A549 (cell line): Measurements from ENCODE around the gene WDR45. TPM values are rescaled to one million over a fixed set of nuclear protein-coding genes. Genes with fewer than 3 reads are reported as not detected.

Source experiments
- ATAC-seq, 2 experiments: fragments of 200-7000 bp in 1 of 2; fragments of >200 bp in 1 of 2; cut with Nextera tagmentation in 1 of 2; cut with Tn5 transposase in 1 of 2; 3 replicates each; pipeline versions ENCODE4 v1.8.0 to v1.9.1; 2018 to 2020; ENCODE audit warnings: mild to moderate bottlenecking in 1 of 2, moderate library complexity in 1 of 2
- CTCF ChIA-PET: fragments of 300-600 bp; sonication (Branson Sonifier 250); formaldehyde crosslinking; extraction: SDS; loops from one replicate; lab custom pipeline; 2021; ENCODE audit warnings: antibody characterized with exemption, inconsistent platforms; lab: Yijun Ruan, JAX
- POLR2A ChIA-PET: fragments of 350-600 bp; formaldehyde crosslinking; extraction: SDS; loops from one replicate; lab custom pipeline; 2021; ENCODE audit warnings: antibody characterized with exemption, inconsistent platforms; lab: Yijun Ruan, JAX
- DNase-seq, 2 experiments: peaks; one replicate each; pipeline versions ENCODE4 v3.0.0 to v3.0.0-alpha.2; 2011 to 2016; ENCODE audit warnings: low read depth in 1 of 2, low spot score in 1 of 2
- FAIRE-seq: peaks from 2 replicates; lab custom pipeline; 2011; peaks lifted over from hg19 to GRCh38; lab: Jason Lieb, UNC
- H3K27ac ChIP-seq, 2 experiments: fragments of >200 bp; sonication (Bioruptor Twin); formaldehyde crosslinking; 3 replicates each; pipeline ENCODE4 v1.5.1; 2016 to 2017
- H3K4me1 ChIP-seq: fragments of >200 bp; sonication (Bioruptor Twin); formaldehyde crosslinking; 3 replicates; pipeline ENCODE4 v1.6.1; 2016
- H3K4me2 ChIP-seq: fragments of >200 bp; sonication (Bioruptor Twin); formaldehyde crosslinking; 3 replicates; pipeline ENCODE4 v1.6.1; 2016
- H3K4me3 ChIP-seq: fragments of >200 bp; sonication (Bioruptor Twin); formaldehyde crosslinking; 3 replicates; pipeline ENCODE4 v1.5.1; 2016
- H3K9me3 ChIP-seq: fragments of >200 bp; sonication (Bioruptor Twin); formaldehyde crosslinking; 3 replicates; pipeline ENCODE4 v1.6.1; 2016
- BCL3 ChIP-seq: fragments of >200 bp; sonication (Bioruptor Twin); formaldehyde crosslinking; IDR thresholded peaks from 3 replicates; pipeline ENCODE4 v1.6.1; 2016
- CEBPB ChIP-seq, 2 experiments: fragments of >200 bp in 1 of 2; sonication (Bioruptor Twin) in 1 of 2; formaldehyde crosslinking in 1 of 2; IDR thresholded peaks; 2 replicates each; pipeline ENCODE4 v1.6.1; 2012 to 2016
- CHD4 ChIP-seq: fragments of 200-600 bp; sonication (generic); IDR thresholded peaks from 2 replicates; pipeline ENCODE4 v1.6.1; 2016; ENCODE audit warnings: antibody characterized with exemption, mild to moderate bottlenecking, borderline replicate concordance
- E2F6 ChIP-seq: IDR thresholded peaks from 2 replicates; pipeline ENCODE4 v1.6.1; 2012; ENCODE audit warnings: low read depth, borderline replicate concordance
- EHF ChIP-seq: fragments of 250-450 bp; sonication (Bioruptor Pico); IDR thresholded peaks from 2 replicates; pipeline ENCODE4 v1.5.0; 2020; ENCODE audit warnings: mild to moderate bottlenecking
- HDAC2 ChIP-seq: fragments of 200-600 bp; sonication (generic); IDR thresholded peaks from 2 replicates; pipeline ENCODE4 v1.6.1; 2016
- HEYL ChIP-seq: fragments of 250-450 bp; sonication (Bioruptor Pico); IDR thresholded peaks from 2 replicates; pipeline ENCODE4 v1.8.0; 2021; ENCODE audit warnings: mild to moderate bottlenecking, moderate library complexity
- HOXB13 ChIP-seq: fragments of 250-450 bp; sonication (Bioruptor Pico); IDR thresholded peaks from 2 replicates; pipeline ENCODE4 v1.5.0; 2020; ENCODE audit warnings: low read depth, mild to moderate bottlenecking, moderate library complexity
- KDM1A ChIP-seq: fragments of 200-600 bp; sonication (generic); IDR thresholded peaks from 2 replicates; pipeline ENCODE4 v1.6.1; 2016; ENCODE audit warnings: low read depth, mild to moderate bottlenecking
- MAFK ChIP-seq: fragments of 450-650 bp; IDR thresholded peaks from 2 replicates; pipeline ENCODE4 v1.6.1; 2014; ENCODE audit not compliant: partially characterized antibody
- MYC ChIP-seq: IDR thresholded peaks from 2 replicates; pipeline ENCODE4 v1.6.1; 2012; ENCODE audit warnings: mild to moderate bottlenecking, inconsistent platforms, low read length, improper control_type of control experiment, borderline replicate concordance
- NR3C1 ChIP-seq: fragments of >200 bp; sonication (Bioruptor Twin); formaldehyde crosslinking; IDR thresholded peaks from 3 replicates; pipeline ENCODE4 v1.6.1; 2017
- RAD21 ChIP-seq, 2 experiments: fragments of >200 bp in 1 of 2; sonication (Bioruptor Twin) in 1 of 2; formaldehyde crosslinking in 1 of 2; IDR thresholded peaks in 1 of 2; conservative IDR thresholded peaks in 1 of 2; 2 replicates in 1 of 2; 3 replicates in 1 of 2; pipeline ENCODE4 v1.6.1; 2012 to 2018; ENCODE audit warnings: inconsistent platforms in 1 of 2
- RCOR1 ChIP-seq: fragments of 150-350 bp; IDR thresholded peaks from 2 replicates; pipeline ENCODE4 v1.6.1; 2014; ENCODE audit warnings: antibody characterized with exemption, low read length, low read depth
- SREBF2 ChIP-seq: fragments of 450-650 bp; IDR thresholded peaks from 2 replicates; pipeline ENCODE4 v1.6.1; 2014; ENCODE audit warnings: mild to moderate bottlenecking, moderate library complexity
- TFCP2L1 ChIP-seq: fragments of 250-450 bp; sonication (Bioruptor Pico); IDR thresholded peaks from 2 replicates; pipeline ENCODE4 v1.5.0; 2021; ENCODE audit warnings: mild to moderate bottlenecking
- WGBS: methylation state at CpG from one replicate; pipeline ENCODE4 v1.1.6; 2017; ENCODE audit errors: missing lambda C conversion rate; 5-methylcytosine and 5-hydroxymethylcytosine counted together
- polyA plus RNA-seq, 4 experiments: library from polyadenylated mRNA; depleted of rRNA in 3 of 4; stranded (reverse); fragments of >200 nt; fragmentation: RNase III in 1 of 4; extraction: RNeasy Plus Mini Kit Qiagen cat#74134 plus additional on column Dnase treatment in 1 of 4; gene quantifications; 2 replicates in 3 of 4; 3 replicates in 1 of 4; pipeline ENCODE4 v1.2.3, GENCODE V29; 2011 to 2017
- TF ChIP-seq, protein P1 (sequence below): fragments of 450-650 bp; IDR thresholded peaks from 2 replicates; pipeline ENCODE4 v1.6.1; 2014; ENCODE audit warnings: antibody characterized with exemption
- TF ChIP-seq, protein P2 (sequence below): fragments of 250-450 bp; sonication (Bioruptor Pico); IDR thresholded peaks from 2 replicates; pipeline ENCODE4 v1.5.0; 2020; ENCODE audit warnings: low read depth, mild to moderate bottlenecking, moderate library complexity
- TF ChIP-seq, protein P3 (sequence below): fragments of 250-450 bp; sonication (Bioruptor Pico); IDR thresholded peaks from 2 replicates; pipeline ENCODE4 v1.5.0; 2021; ENCODE audit warnings: mild to moderate bottlenecking, moderate library complexity, borderline replicate concordance

Gene WDR45
- polyA plus RNA-seq, 2 of the 4 experiments (the other 2 are of a cell fraction): 37.7 to 55.5 TPM

- peak overlapping the region in 1 of 2 experiments; percentile 84; a peak in 3 of 6 replicates for H3K27ac ChIP-seq
- 95% methylated on average over 10 of the region's 10 CpGs for WGBS
Measured at GRCh38 chrX:49072712-49073095, 7.0 kb downstream of the WDR45 start.

GRCh38 chrX:49071877-49072711 lies 7.6 kb downstream of the WDR45 start:
- H3K4me1 ChIP-seq: peaks cover 10% of the 10 kb centered on the region; the same call in 2 of the 3 replicates
- POLR2A ChIA-PET: no interaction called here
- no peak overlapping the region for H3K4me2 ChIP-seq
- no peak for ATAC-seq
- H3K9me3 ChIP-seq: no peaks in the 10 kb centered on the region
- no peak overlapping the region; a peak in 1 of 6 replicates for H3K27ac ChIP-seq
- H3K4me3 ChIP-seq: no peak overlapping the region
- no peak for FAIRE-seq
- no peak for DNase-seq
- CTCF ChIA-PET: no interaction called here
- no peak for TF ChIP-seq SREBF2
- TF ChIP-seq RAD21 (conservative IDR thresholded peaks at IDR 0.05 in 1 of 2, IDR thresholded peaks at IDR 0.05 in 1 of 2): no peak
- no peak for TF ChIP-seq HOXB13 (CRISPR knock-in tag)
- WGBS: 94% methylated on average over 29 of the region's 63 CpGs

More at GRCh38 chrX:49072712-49073095, 7.0 kb downstream of the WDR45 start:
- TF ChIP-seq HDAC2: no peak
- no peak for TF ChIP-seq CHD4
- TF ChIP-seq MYC: no peak
- TF ChIP-seq EHF (CRISPR knock-in tag): no peak
- no peak for TF ChIP-seq RAD21 (conservative IDR thresholded peaks at IDR 0.05 in 1 of 2, IDR thresholded peaks at IDR 0.05 in 1 of 2)
- Histone ChIP-seq H3K4me1 (peaks cover 11% of the 10 kb centered on the region; the same call in 2 of the 3 replicates), H3K9me3 (no peaks in the 10 kb centered on the region), H3K4me2 (peak overlapping the region; percentile 90), H3K4me3 (peak overlapping the region; percentile 69)
- ChIA-PET CTCF (no interaction called here), POLR2A (no interaction called here)
- ATAC-seq (no peak), DNase-seq (no peak), FAIRE-seq (no peak)

- DNase-seq (no peak), ATAC-seq (no peak), FAIRE-seq (no peak)
- peaks cover 10% of the 10 kb centered on the region; the same call in 2 of the 3 replicates for H3K4me1 ChIP-seq
- no peak overlapping the region for H3K4me2 ChIP-seq
- WGBS: 95% methylated on average over 3 of the region's 4 CpGs
- H3K9me3 ChIP-seq: no peaks in the 10 kb centered on the region
- CTCF ChIA-PET: no interaction called here
- H3K27ac ChIP-seq: no peak overlapping the region
- POLR2A ChIA-PET: no interaction called here
- TF ChIP-seq, protein P1, sequence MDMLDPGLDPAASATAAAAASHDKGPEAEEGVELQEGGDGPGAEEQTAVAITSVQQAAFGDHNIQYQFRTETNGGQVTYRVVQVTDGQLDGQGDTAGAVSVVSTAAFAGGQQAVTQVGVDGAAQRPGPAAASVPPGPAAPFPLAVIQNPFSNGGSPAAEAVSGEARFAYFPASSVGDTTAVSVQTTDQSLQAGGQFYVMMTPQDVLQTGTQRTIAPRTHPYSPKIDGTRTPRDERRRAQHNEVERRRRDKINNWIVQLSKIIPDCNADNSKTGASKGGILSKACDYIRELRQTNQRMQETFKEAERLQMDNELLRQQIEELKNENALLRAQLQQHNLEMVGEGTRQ: no peak
- no peak for TF ChIP-seq E2F6
- no peak for TF ChIP-seq BCL3
- no peak for TF ChIP-seq TFCP2L1 (CRISPR knock-in tag)
- TF ChIP-seq KDM1A: no peak
- TF ChIP-seq, protein P2, sequence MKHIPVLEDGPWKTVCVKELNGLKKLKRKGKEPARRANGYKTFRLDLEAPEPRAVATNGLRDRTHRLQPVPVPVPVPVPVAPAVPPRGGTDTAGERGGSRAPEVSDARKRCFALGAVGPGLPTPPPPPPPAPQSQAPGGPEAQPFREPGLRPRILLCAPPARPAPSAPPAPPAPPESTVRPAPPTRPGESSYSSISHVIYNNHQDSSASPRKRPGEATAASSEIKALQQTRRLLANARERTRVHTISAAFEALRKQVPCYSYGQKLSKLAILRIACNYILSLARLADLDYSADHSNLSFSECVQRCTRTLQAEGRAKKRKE (CRISPR knock-in tag): no peak
- no peak for TF ChIP-seq RAD21 (conservative IDR thresholded peaks at IDR 0.05 in 1 of 2, IDR thresholded peaks at IDR 0.05 in 1 of 2)
- TF ChIP-seq CEBPB (IDR thresholded peaks at IDR 0.05): no peak
- TF ChIP-seq, protein P3, sequence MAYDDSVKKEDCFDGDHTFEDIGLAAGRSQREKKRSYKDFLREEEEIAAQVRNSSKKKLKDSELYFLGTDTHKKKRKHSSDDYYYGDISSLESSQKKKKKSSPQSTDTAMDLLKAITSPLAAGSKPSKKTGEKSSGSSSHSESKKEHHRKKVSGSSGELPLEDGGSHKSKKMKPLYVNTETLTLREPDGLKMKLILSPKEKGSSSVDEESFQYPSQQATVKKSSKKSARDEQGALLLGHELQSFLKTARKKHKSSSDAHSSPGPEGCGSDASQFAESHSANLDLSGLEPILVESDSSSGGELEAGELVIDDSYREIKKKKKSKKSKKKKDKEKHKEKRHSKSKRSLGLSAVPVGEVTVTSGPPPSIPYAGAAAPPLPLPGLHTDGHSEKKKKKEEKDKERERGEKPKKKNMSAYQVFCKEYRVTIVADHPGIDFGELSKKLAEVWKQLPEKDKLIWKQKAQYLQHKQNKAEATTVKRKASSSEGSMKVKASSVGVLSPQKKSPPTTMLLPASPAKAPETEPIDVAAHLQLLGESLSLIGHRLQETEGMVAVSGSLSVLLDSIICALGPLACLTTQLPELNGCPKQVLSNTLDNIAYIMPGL (CRISPR knock-in tag): no peak
- no peak for TF ChIP-seq HEYL (CRISPR knock-in tag)
- TF ChIP-seq NR3C1: no peak
- no peak for TF ChIP-seq MAFK
- no peak for TF ChIP-seq RCOR1
- H3K4me3 ChIP-seq: no peak overlapping the region
Measured at GRCh38 chrX:49070988-49071387, 8.7 kb downstream of the WDR45 start.
